Prostate gland (tissue), 2 donors: Measurements from ENCODE around the gene RECK.

Source experiments
- POLR2A ChIP-seq: fragments of 450-650 bp; IDR thresholded peaks from one replicate; pipeline ENCODE4 v1.6.1; 2016; ENCODE audit warnings: antibody characterized with exemption, mild to moderate bottlenecking
- POLR2AphosphoS5 ChIP-seq: sonication (generic); formaldehyde crosslinking; IDR thresholded peaks from one replicate; pipeline ENCODE4 v1.6.1; 2017; ENCODE audit warnings: antibody characterized with exemption
- TF ChIP-seq, protein P1 (sequence below), 4 experiments: fragments of 200-600 bp in 2 of 4; fragments of 450-650 bp in 2 of 4; sonication (generic) in 2 of 4; IDR thresholded peaks; 1 replicate in 3 of 4; 2 replicates in 1 of 4; pipeline ENCODE4 v1.5.1; 2016 to 2019; ENCODE audit warnings: antibody characterized with exemption in 4 of 4, mild to moderate bottlenecking in 2 of 4, moderate library complexity in 2 of 4

DNA sequence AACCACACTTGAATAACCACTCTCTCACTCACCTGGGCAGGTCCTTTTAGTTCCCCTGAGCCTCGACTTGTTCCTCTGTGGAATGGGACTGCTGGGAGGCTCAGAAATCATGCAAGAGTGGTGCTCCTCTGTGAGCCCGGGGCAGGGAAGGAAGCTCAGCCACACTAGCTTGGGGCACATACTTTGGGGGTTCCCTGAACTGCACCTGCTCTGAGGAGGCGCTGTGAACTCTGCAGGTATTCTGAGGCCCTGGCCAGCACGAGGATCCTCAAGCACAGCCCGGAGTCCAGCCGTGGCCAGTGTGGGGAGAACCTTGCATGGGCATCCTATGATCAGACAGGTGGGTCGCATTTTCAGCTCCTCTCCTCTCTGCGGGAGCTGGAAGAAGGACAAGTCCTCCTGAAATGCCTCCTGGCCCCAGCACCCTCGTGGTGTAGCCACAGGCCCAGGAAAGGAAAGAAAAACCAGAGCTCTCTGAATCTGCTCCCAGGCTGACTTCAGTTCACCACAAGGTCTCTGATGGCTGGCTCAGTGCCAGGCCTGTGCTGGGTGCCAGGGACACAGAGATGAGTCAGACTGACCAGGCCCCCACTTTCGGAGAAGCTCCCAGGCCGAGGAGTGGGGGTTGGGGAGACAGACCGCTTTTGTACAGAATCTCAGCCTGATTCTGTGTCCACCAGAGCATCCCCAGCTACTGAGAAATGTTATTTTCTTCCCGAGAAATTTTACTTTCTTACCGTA lies 111.8 kb downstream of the RECK start:
- TF ChIP-seq, protein P1, sequence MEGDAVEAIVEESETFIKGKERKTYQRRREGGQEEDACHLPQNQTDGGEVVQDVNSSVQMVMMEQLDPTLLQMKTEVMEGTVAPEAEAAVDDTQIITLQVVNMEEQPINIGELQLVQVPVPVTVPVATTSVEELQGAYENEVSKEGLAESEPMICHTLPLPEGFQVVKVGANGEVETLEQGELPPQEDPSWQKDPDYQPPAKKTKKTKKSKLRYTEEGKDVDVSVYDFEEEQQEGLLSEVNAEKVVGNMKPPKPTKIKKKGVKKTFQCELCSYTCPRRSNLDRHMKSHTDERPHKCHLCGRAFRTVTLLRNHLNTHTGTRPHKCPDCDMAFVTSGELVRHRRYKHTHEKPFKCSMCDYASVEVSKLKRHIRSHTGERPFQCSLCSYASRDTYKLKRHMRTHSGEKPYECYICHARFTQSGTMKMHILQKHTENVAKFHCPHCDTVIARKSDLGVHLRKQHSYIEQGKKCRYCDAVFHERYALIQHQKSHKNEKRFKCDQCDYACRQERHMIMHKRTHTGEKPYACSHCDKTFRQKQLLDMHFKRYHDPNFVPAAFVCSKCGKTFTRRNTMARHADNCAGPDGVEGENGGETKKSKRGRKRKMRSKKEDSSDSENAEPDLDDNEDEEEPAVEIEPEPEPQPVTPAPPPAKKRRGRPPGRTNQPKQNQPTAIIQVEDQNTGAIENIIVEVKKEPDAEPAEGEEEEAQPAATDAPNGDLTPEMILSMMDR (IDR thresholded peaks at IDR 0.05) = peak in 1 of 4 experiments; percentile 8
- TF ChIP-seq POLR2A (no peak), POLR2AphosphoS5 (peak; percentile 72)
